ENCODE results near the gene WDR59.

WDR59 gene

GRCh38 chr16:74903901-74904678 is 80.8 kb downstream of the WDR59 start:
- no peak for DNase-seq (ENCODE audit: low read depth in 3 of 3)

GRCh38 chr16:74903120-74903519 is 81.8 kb downstream of the WDR59 start:
- DNase-seq (ENCODE audit: low read depth in 3 of 3) = no peak

- no peak for DNase-seq (ENCODE audit: low read depth in 3 of 3)
Observed at GRCh38 chr16:74902161-74902560, 82.8 kb downstream of the WDR59 start.

GRCh38 chr16:74901606-74902005 is 83.3 kb downstream of the WDR59 start:
- DNase-seq (ENCODE audit: low read depth in 3 of 3) = no peak

GRCh38 chr16:74899816-74900215 is 85.1 kb downstream of the WDR59 start:
- DNase-seq (ENCODE audit: low read depth in 3 of 3) = no peak

GRCh38 chr16:74898659-74899058 is 86.3 kb downstream of the WDR59 start:
- no peak for DNase-seq (ENCODE audit: low read depth in 3 of 3)

- no peak for DNase-seq (ENCODE audit: low read depth in 3 of 3)
Observed at GRCh38 chr16:74896389-74897370, 88.2 kb downstream of the WDR59 start.

- no peak for DNase-seq (ENCODE audit: low read depth in 3 of 3)
Observed at GRCh38 chr16:74893541-74893940, 91.4 kb downstream of the WDR59 start.

- DNase-seq (ENCODE audit: low read depth in 3 of 3) = no peak
Observed at GRCh38 chr16:74892574-74893461, 92.1 kb downstream of the WDR59 start.

- DNase-seq (ENCODE audit: low read depth in 3 of 3) = no peak
Observed at GRCh38 chr16:74888888-74889287, 96.0 kb downstream of the WDR59 start.

GRCh38 chr16:74888232-74888862 is 96.6 kb downstream of the WDR59 start:
- no peak for DNase-seq (ENCODE audit: low read depth in 3 of 3)

- DNase-seq (ENCODE audit: low read depth in 3 of 3) = no peak
Observed at GRCh38 chr16:74887084-74887483, 97.8 kb downstream of the WDR59 start.

GRCh38 chr16:74877706-74878105 is 107.2 kb downstream of the WDR59 start:
- no peak for DNase-seq (ENCODE audit: low read depth in 3 of 3)

- no peak for DNase-seq (ENCODE audit: low read depth in 3 of 3)
Observed at GRCh38 chr16:74874912-74875546, 109.9 kb downstream of the WDR59 start.

GRCh38 chr16:74874123-74874522 is 110.8 kb downstream of the WDR59 start:
- no peak for DNase-seq (ENCODE audit: low read depth in 3 of 3)

GRCh38 chr16:74872302-74872701 is 112.6 kb downstream of the WDR59 start:
- no peak for DNase-seq (ENCODE audit: low read depth in 3 of 3)

GRCh38 chr16:74871608-74872007 is 113.3 kb downstream of the WDR59 start:
- no peak for DNase-seq (ENCODE audit: low read depth in 3 of 3)

- no peak for DNase-seq (ENCODE audit: low read depth in 3 of 3)
Observed at GRCh38 chr16:74868501-74868900, 116.4 kb downstream of the WDR59 start.

GRCh38 chr16:74868035-74868434 is 116.9 kb downstream of the WDR59 start:
- DNase-seq (ENCODE audit: low read depth in 3 of 3) = no peak

- no peak for DNase-seq (ENCODE audit: low read depth in 3 of 3)
Observed at GRCh38 chr16:74867281-74867849, 117.6 kb downstream of the WDR59 start.
